OCI-LY7 (cell line): ENCODE measurements around the gene TSPAN5. TPM values are rescaled to one million over a fixed set of nuclear protein-coding genes. Genes with fewer than 3 reads are reported as not detected.

Experiments
- BruUV-seq: library from RNA; stranded (reverse); fragments of 400-500 nt; replicated peaks from 2 replicates; lab custom pipeline; 2021; lab: Mats Ljungman, UMichigan
- CTCF ChIA-PET: fragments of 300-600 bp; sonication (Branson Sonifier 250); formaldehyde crosslinking; loops from one replicate; lab custom pipeline; 2022; ENCODE audit warnings: antibody characterized with exemption; ENCODE audit not compliant: unreplicated experiment; lab: Charles Lee
- POLR2A ChIA-PET: fragments of 300-600 bp; sonication (Branson Sonifier 250); formaldehyde crosslinking; loops from one replicate; lab custom pipeline; 2022; ENCODE audit warnings: antibody characterized with exemption; lab: Charles Lee
- DNase-seq: peaks from one replicate; pipeline ENCODE4 v3.0.0-alpha.2; 2015; ENCODE audit warnings: low spot score
- H2AFZ ChIP-seq: fragments of 200-600 bp; sonication (generic), shearing (Covaris generic); 2 replicates; pipeline ENCODE4 v1.6.1; 2014; ENCODE audit warnings: mild to moderate bottlenecking, antibody characterized with exemption, low read length, moderate library complexity
- H3K27ac ChIP-seq: fragments of 200-600 bp; sonication (generic); 2 replicates; pipeline ENCODE4 v1.5.1; 2014; ENCODE audit warnings: mixed run types, low read depth, mild to moderate bottlenecking, moderate library complexity, low read length, inconsistent platforms; ENCODE audit not compliant: poor library complexity, severe bottlenecking
- H3K36me3 ChIP-seq: fragments of 200-600 bp; sonication (generic); 2 replicates; pipeline ENCODE4 v1.6.1; 2014; ENCODE audit warnings: mild to moderate bottlenecking, antibody characterized with exemption, low read length, moderate library complexity, mixed read lengths; ENCODE audit not compliant: insufficient read depth
- H3K4me1 ChIP-seq: fragments of 200-600 bp; sonication (generic); 2 replicates; pipeline ENCODE4 v1.5.1; 2014; ENCODE audit warnings: mild to moderate bottlenecking, low read length; ENCODE audit not compliant: insufficient read depth, poor library complexity, severe bottlenecking
- H3K4me2 ChIP-seq: fragments of 200-600 bp; sonication (generic); 2 replicates; pipeline ENCODE4 v1.6.1; 2014; ENCODE audit warnings: mild to moderate bottlenecking, low read length
- H3K4me3 ChIP-seq: fragments of 200-600 bp; sonication (generic); 2 replicates; pipeline ENCODE4 v1.5.1; 2014; ENCODE audit warnings: mild to moderate bottlenecking, low read depth, low read length; ENCODE audit not compliant: poor library complexity, severe bottlenecking
- H3K79me2 ChIP-seq: fragments of 200-600 bp; sonication (generic); 2 replicates; pipeline ENCODE4 v1.6.1; 2016; ENCODE audit warnings: low read depth, mild to moderate bottlenecking, low read length, moderate library complexity, mixed read lengths; ENCODE audit not compliant: insufficient read depth
- H3K9me2 ChIP-seq: fragments of 200-600 bp; sonication (generic); 2 replicates; pipeline ENCODE4 v1.6.1; 2016; ENCODE audit warnings: mild to moderate bottlenecking, low read length, mixed read lengths; ENCODE audit not compliant: insufficient read depth
- H3K9me3 ChIP-seq: fragments of 200-600 bp; sonication (generic); 2 replicates; pipeline ENCODE4 v1.6.1; 2014; ENCODE audit warnings: mild to moderate bottlenecking, mixed run types, low read length, mixed read lengths
- H4K20me1 ChIP-seq: fragments of 200-600 bp; sonication (generic); 2 replicates; pipeline ENCODE4 v1.6.1; 2014; ENCODE audit warnings: mild to moderate bottlenecking, antibody characterized with exemption, low read length, moderate library complexity, mixed read lengths; ENCODE audit not compliant: insufficient read depth
- CTCF ChIP-seq: fragments of 200-600 bp; sonication (generic); conservative IDR thresholded peaks from 2 replicates; pipeline ENCODE4 v1.5.1; 2014; ENCODE audit warnings: mild to moderate bottlenecking, antibody characterized with exemption, low read length, moderate library complexity, mixed read lengths
- EZH2phosphoT487 ChIP-seq: fragments of 200-600 bp; sonication (generic); IDR thresholded peaks from 2 replicates; pipeline ENCODE4 v1.6.1; 2018; ENCODE audit warnings: low read depth, borderline replicate concordance, mild to moderate bottlenecking, mixed run types, antibody characterized with exemption, low read length, moderate library complexity, mixed read lengths
- intact Hi-C: fragments of 100-400 bp; cut with micrococcal nuclease; formaldehyde crosslinking; loops from one replicate; pipeline ENCODE4 v1.10.0; 2022; ENCODE audit not compliant: unreplicated experiment
- total RNA-seq, 2 experiments: library from RNA; depleted of rRNA in 1 of 2; stranded (reverse); fragments of >200 nt in 1 of 2; shearing (Covaris generic) in 1 of 2; gene quantifications; 2 replicates each; pipeline ENCODE4 v1.2.3, GENCODE V29; 2014 to 2022

Gene TSPAN5
- total RNA-seq, 2 experiments from 2014 or later = not detected

- no peaks in the 10 kb centered on the region for H3K79me2 ChIP-seq
- POLR2A ChIA-PET = no interaction called here
- H4K20me1 ChIP-seq = no peaks in the 10 kb centered on the region
Observed at GRCh38 chr4:98572697-98573096, 85.7 kb downstream of the TSPAN5 start.

GRCh38 chr4:98571161-98571786, 87.1 kb downstream of the TSPAN5 start:
- H3K4me3 ChIP-seq = no peak overlapping the region
- intact Hi-C loops = no loop called here
- ChIA-PET POLR2A (interaction anchor here (0.7 kb wide), 1 partner anchor 920 kb away, joined by 3 read pairs; no protein-coding TSS in a partner anchor), CTCF (no interaction called here)
- no peak overlapping the region for H2AFZ ChIP-seq
- H3K4me1 ChIP-seq = no peaks in the 10 kb centered on the region
- H3K9me3 ChIP-seq = no peaks in the 10 kb centered on the region
- no peaks in the 10 kb centered on the region for H3K79me2 ChIP-seq
- no peaks in the 10 kb centered on the region for H3K9me2 ChIP-seq
- TF ChIP-seq EZH2phosphoT487 (no peak), CTCF (no peak)
- no peaks in the 10 kb centered on the region for H3K36me3 ChIP-seq
- H3K4me2 ChIP-seq = no peak overlapping the region
- H3K27ac ChIP-seq = no peak overlapping the region
- H4K20me1 ChIP-seq = no peaks in the 10 kb centered on the region
- no TSS peak for BruUV-seq
- no peak for DNase-seq

More at GRCh38 chr4:98572697-98573096, 85.7 kb downstream of the TSPAN5 start:
- Histone ChIP-seq H3K4me3 (no peak overlapping the region), H3K9me2 (no peaks in the 10 kb centered on the region), H3K4me2 (no peak overlapping the region), H3K9me3 (no peaks in the 10 kb centered on the region), H2AFZ (no peak overlapping the region), H3K27ac (no peak overlapping the region), H3K36me3 (no peaks in the 10 kb centered on the region), H3K4me1 (no peaks in the 10 kb centered on the region)
- TF ChIP-seq EZH2phosphoT487 = no peak
- TF ChIP-seq CTCF = no peak
- intact Hi-C loops = no loop called here
- CTCF ChIA-PET = no interaction called here
- BruUV-seq = no TSS peak
- DNase-seq = no peak

GRCh38 chr4:98570151-98570797, 88.1 kb downstream of the TSPAN5 start:
- no peaks in the 10 kb centered on the region for H3K4me1 ChIP-seq
- DNase-seq = no peak
- no peaks in the 10 kb centered on the region for H3K79me2 ChIP-seq
- no TSS peak for BruUV-seq
- H3K9me3 ChIP-seq = no peaks in the 10 kb centered on the region
- POLR2A ChIA-PET = no interaction called here
- no peak overlapping the region for H3K4me3 ChIP-seq
- TF ChIP-seq CTCF (no peak), EZH2phosphoT487 (no peak)
- H3K27ac ChIP-seq = no peak overlapping the region
- CTCF ChIA-PET = no interaction called here
- no peaks in the 10 kb centered on the region for H3K9me2 ChIP-seq
- H3K4me2 ChIP-seq = no peak overlapping the region
- H4K20me1 ChIP-seq = no peaks in the 10 kb centered on the region
- intact Hi-C loops = no loop called here
- no peaks in the 10 kb centered on the region for H3K36me3 ChIP-seq
- no peak overlapping the region for H2AFZ ChIP-seq
